Stimulated activated CD4-positive, alpha-beta T cell treated with anti-CD3 and anti-CD28 coated beads, Interleukin-1b, Interleukin-23, amount 100 ng/mL, for 4 hours (primary cell): ENCODE measurements around the gene GLIPR1L2.
A peak's percentile ranks its signal among the peaks of the same experiment; 100 is the strongest.
"Not testable (repeated sequence)": the region's sequence is repeated elsewhere in the genome, so short reads cannot be mapped to it uniquely, and the experiment has no call there.

Experiments used
- DNase-seq, 2 donors: peaks; one replicate each; pipeline ENCODE4 v3.0.0-alpha.2; 2020; ENCODE audit warnings: low read depth in 2 of 2

Gene GLIPR1L2

GRCh38 chr12:75390899-75391538 is at the start of gene GLIPR1L2:
GLIPR1L2 (plus strand) TSS chr12:75391089; CDS start chr12:75391117, 28 bp downstream.
- DNase-seq = peak; percentile 75 to 83

- no peak for DNase-seq
These were observed 49.0 kb upstream of the GLIPR1L2 start for GRCh38 chr12:75341873-75342272.

GRCh38 chr12:75345531-75345930 is 45.4 kb upstream of the GLIPR1L2 start:
- DNase-seq = no peak

GRCh38 chr12:75346215-75346614 is 44.7 kb upstream of the GLIPR1L2 start:
- DNase-seq = not testable (repeated sequence)

- DNase-seq = no peak
These were observed 40.9 kb upstream of the GLIPR1L2 start for GRCh38 chr12:75349946-75350345.

- no peak for DNase-seq
These were observed 40.5 kb upstream of the GLIPR1L2 start for GRCh38 chr12:75350413-75350812.

- no peak for DNase-seq
These were observed 36.9 kb upstream of the GLIPR1L2 start for GRCh38 chr12:75354011-75354410.

- DNase-seq = no peak
These were observed 30.0 kb upstream of the GLIPR1L2 start for GRCh38 chr12:75360920-75361319.

GRCh38 chr12:75361408-75361807 is 29.5 kb upstream of the GLIPR1L2 start:
- no peak for DNase-seq

GRCh38 chr12:75364919-75365318 is 26.0 kb upstream of the GLIPR1L2 start:
- no peak for DNase-seq

- no peak for DNase-seq
These were observed 24.3 kb upstream of the GLIPR1L2 start for GRCh38 chr12:75366629-75367028.

- no peak for DNase-seq
These were observed 15.9 kb upstream of the GLIPR1L2 start for GRCh38 chr12:75374971-75375370.

GRCh38 chr12:75378354-75378753 is 12.5 kb upstream of the GLIPR1L2 start:
- DNase-seq = no peak

- no peak for DNase-seq
These were observed 1.8 kb upstream of the GLIPR1L2 start for GRCh38 chr12:75389061-75389460.

GRCh38 chr12:75389706-75390105 is 1.2 kb upstream of the GLIPR1L2 start:
- DNase-seq = no peak

GRCh38 chr12:75390156-75390898 is 562 bp upstream of the GLIPR1L2 start:
- no peak for DNase-seq

- DNase-seq = no peak
These were observed 13.3 kb downstream of the GLIPR1L2 start for GRCh38 chr12:75404231-75404630.

GRCh38 chr12:75407683-75408082 is 16.8 kb downstream of the GLIPR1L2 start:
- DNase-seq = no peak

- DNase-seq = no peak
These were observed 18.9 kb downstream of the GLIPR1L2 start for GRCh38 chr12:75409830-75410229.

GRCh38 chr12:75414671-75415070 is 23.8 kb downstream of the GLIPR1L2 start:
- no peak for DNase-seq

- DNase-seq = no peak
These were observed 29.0 kb downstream of the GLIPR1L2 start for GRCh38 chr12:75419841-75420240.

GRCh38 chr12:75427491-75427890 is 36.6 kb downstream of the GLIPR1L2 start:
- DNase-seq = no peak

GRCh38 chr12:75428767-75429166 is 37.9 kb downstream of the GLIPR1L2 start:
- DNase-seq = no peak
